COLO829 (cell line): ENCODE data around the gene FAM76B.
"Not testable (repeated sequence)": the region's sequence is repeated elsewhere in the genome, so short reads cannot be mapped to it uniquely, and the experiment has no call there.

Source experiments
- DNase-seq: peaks from one replicate; pipeline ENCODE4 v3.0.0; 2012; ENCODE audit warnings: low spot score

Gene FAM76B

GRCh38 chr11:95789506-95790122 lies at the start of gene FAM76B:
TSS of gene FAM76B (minus strand) at chr11:95789782. CDS start at chr11:95789478, 304 bp downstream.
- DNase-seq = peak; percentile 93

- peak; percentile 84 for DNase-seq
Observed at GRCh38 chr11:95835768-95836488, 46.3 kb upstream of the FAM76B start.

- DNase-seq = no peak
Observed at GRCh38 chr11:95835351-95835750, 45.8 kb upstream of the FAM76B start.

GRCh38 chr11:95833378-95833777 lies 43.8 kb upstream of the FAM76B start:
- DNase-seq = no peak

GRCh38 chr11:95832763-95833162 lies 43.2 kb upstream of the FAM76B start:
- DNase-seq = no peak

GRCh38 chr11:95831198-95831883 lies 41.8 kb upstream of the FAM76B start:
- peak; percentile 40 for DNase-seq

- DNase-seq = no peak
Observed at GRCh38 chr11:95829580-95830259, 40.1 kb upstream of the FAM76B start.

- no peak for DNase-seq
Observed at GRCh38 chr11:95827696-95828095, 38.1 kb upstream of the FAM76B start.

GRCh38 chr11:95821640-95822039 lies 32.1 kb upstream of the FAM76B start:
- no peak for DNase-seq

- no peak for DNase-seq
Observed at GRCh38 chr11:95816037-95816436, 26.5 kb upstream of the FAM76B start.

- not testable (repeated sequence) for DNase-seq
Observed at GRCh38 chr11:95811052-95811451, 21.5 kb upstream of the FAM76B start.

- not testable (repeated sequence) for DNase-seq
Observed at GRCh38 chr11:95806464-95806863, 16.9 kb upstream of the FAM76B start.

- no peak for DNase-seq
Observed at GRCh38 chr11:95805869-95806268, 16.3 kb upstream of the FAM76B start.

- DNase-seq = no peak
Observed at GRCh38 chr11:95803973-95804372, 14.4 kb upstream of the FAM76B start.

- no peak for DNase-seq
Observed at GRCh38 chr11:95802806-95803205, 13.2 kb upstream of the FAM76B start.

- no peak for DNase-seq
Observed at GRCh38 chr11:95800438-95800837, 10.9 kb upstream of the FAM76B start.

- no peak for DNase-seq
Observed at GRCh38 chr11:95799546-95799945, 10.0 kb upstream of the FAM76B start.

- DNase-seq = no peak
Observed at GRCh38 chr11:95796501-95796900, 6.9 kb upstream of the FAM76B start.

- no peak for DNase-seq
Observed at GRCh38 chr11:95795627-95796295, 6.2 kb upstream of the FAM76B start.

GRCh38 chr11:95794086-95794485 lies 4.5 kb upstream of the FAM76B start:
- no peak for DNase-seq

GRCh38 chr11:95793116-95793515 lies 3.5 kb upstream of the FAM76B start:
- DNase-seq = no peak

GRCh38 chr11:95792700-95793099 lies 3.1 kb upstream of the FAM76B start:
- DNase-seq = no peak
